GM13977 (cell line): ENCODE measurements around the gene DISC1.

Experiments used
- DNase-seq: peaks from one replicate; pipeline ENCODE4 v3.0.0; 2012; ENCODE audit warnings: low spot score
- in situ Hi-C: fragments of 300-500 bp; cut with MboI; formaldehyde crosslinking; loops from one replicate; pipeline ENCODE4 v1.12.0; 2022; ENCODE audit warnings: low sequenced_read_pairs, low pct_unique_long_range_greater_than_20kb, mixed read lengths, inconsistent platforms; ENCODE audit not compliant: unreplicated experiment
- TF ChIP-seq, protein P1 (sequence below): IDR thresholded peaks from 2 replicates; pipeline ENCODE4 v1.5.1; 2012; ENCODE audit warnings: mild to moderate bottlenecking, control low read depth; ENCODE audit not compliant: insufficient read depth; ENCODE audit errors: extremely low read depth, missing control alignments

Gene DISC1

DNA sequence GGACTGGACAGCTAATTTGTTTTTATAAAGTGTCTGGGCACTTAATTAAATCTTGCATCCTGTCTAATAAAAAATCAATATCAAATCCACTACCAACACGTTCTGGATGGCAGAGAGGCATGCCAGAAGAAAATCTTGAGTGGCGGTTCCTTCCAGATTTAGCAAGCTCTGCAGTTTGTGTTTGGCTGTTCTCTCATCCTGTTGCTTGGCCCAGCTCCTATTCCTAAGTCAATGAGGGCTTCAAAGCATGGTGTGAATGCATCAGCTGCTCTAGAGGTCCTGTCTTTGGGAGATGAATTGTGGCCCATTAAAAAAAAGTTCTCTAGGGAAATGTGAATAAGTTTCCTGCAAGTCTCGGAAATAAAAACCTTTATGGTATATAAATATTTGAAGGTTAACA, 90.3 kb downstream of the DISC1 start:
- no peak for DNase-seq
- TF ChIP-seq, protein P1, sequence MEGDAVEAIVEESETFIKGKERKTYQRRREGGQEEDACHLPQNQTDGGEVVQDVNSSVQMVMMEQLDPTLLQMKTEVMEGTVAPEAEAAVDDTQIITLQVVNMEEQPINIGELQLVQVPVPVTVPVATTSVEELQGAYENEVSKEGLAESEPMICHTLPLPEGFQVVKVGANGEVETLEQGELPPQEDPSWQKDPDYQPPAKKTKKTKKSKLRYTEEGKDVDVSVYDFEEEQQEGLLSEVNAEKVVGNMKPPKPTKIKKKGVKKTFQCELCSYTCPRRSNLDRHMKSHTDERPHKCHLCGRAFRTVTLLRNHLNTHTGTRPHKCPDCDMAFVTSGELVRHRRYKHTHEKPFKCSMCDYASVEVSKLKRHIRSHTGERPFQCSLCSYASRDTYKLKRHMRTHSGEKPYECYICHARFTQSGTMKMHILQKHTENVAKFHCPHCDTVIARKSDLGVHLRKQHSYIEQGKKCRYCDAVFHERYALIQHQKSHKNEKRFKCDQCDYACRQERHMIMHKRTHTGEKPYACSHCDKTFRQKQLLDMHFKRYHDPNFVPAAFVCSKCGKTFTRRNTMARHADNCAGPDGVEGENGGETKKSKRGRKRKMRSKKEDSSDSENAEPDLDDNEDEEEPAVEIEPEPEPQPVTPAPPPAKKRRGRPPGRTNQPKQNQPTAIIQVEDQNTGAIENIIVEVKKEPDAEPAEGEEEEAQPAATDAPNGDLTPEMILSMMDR, result no peak
- in situ Hi-C loops, result no loop called here

DNA sequence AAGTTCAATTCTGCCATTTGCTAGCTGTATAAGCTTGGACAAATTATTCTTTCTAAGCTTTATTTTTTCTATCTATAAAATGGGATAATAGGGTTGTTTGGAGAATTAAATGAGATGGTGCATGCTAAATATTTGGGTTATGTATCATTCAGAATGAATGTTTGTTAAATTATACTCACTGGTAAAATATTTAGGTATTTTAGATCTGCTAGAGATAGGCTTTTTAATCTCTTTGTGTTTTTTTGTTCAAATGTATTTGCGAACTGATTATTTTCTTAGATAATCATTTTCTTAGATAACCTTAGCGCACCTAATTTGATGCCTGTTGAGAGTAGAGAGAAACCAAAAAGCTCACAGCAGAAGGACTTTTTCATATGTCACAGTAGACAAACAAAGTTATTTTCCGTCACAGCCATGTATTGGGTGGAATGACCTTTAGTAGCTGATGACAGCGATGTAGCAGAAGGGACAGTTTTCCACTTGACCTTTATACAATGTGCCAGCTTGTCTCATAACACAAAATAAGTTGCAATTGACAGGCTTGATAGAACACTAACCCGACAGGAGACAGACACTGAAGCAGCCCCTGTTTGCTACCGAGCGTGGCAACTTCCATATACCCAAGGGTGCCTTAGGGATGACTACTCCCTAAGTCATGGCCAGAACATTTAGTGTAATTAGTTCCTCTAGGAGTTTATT, 93.0 kb downstream of the DISC1 start:
- TF ChIP-seq, protein P1, result no peak
- in situ Hi-C loops, result no loop called here
- DNase-seq, result no peak

DNA sequence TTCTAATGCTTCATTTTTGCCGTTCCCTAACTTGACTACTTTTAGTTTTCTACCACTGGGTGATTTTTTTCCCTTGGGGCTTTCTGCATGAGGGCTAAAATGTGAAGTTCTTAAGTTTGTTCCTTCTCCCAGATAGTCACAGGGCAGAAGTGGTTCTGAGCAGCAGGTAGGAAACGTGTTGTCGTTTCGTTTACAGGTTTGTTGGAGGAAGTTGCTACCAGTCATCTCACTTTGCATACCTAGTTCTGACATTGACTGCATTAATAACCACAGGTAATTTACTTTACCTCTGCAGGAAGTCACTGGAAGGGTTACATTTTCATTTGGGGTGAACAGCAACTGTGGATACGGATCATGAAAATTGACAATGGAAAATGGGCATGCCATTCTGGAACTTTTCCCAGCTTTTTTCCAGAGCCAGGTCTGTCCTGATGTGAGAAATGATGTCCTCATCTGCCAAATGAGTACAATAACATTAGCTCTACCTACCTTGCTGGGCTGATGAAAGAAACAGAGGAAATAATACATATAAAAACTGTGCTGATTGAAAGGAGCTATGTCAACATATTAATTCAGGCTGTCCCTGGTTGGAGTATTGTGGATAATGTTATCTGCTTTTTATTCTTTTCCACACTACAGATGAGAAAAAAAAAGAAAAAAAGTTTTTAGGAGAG, 94.2 kb downstream of the DISC1 start:
- TF ChIP-seq, protein P1, result no peak
- in situ Hi-C loops, result no loop called here
- DNase-seq, result no peak

DNA sequence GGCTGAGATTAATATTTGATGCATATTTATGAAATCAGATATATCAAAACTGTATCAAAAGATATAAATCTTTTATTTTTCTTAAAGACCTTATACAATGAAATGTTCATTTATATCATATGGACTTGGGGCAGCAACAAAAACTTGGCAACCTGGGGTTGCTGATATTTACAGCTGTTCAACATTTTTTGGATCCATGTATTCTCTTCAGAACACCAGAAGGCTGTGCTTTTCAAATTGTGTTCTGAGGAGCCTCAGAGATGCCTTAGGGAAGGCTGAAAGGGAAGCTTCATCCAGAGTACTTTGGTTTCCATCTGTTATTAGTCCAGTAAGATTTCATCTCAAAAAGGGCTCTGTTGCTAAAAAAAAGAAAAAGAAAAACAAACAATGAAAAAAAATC, 94.8 kb downstream of the DISC1 start:
- in situ Hi-C loops, result no loop called here
- no peak for DNase-seq
- TF ChIP-seq, protein P1, result no peak

DNA sequence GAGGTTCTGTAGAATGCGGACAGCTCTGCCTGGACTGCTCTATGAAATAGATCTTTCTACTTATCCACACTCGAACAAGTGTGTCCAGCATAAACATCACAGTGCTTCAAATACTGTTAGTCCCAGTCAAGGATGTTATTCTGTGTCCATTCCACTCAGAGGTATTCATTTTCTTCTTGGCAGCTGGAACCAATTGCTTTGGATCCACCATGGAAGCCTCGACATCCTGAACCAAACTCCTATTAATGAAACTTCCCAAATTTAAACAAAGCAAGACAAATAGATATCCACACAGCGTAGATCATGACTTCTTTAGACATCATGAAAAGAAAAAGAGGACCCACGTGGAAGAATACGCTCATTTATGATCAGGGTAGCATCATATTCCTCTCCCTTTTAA, 95.8 kb downstream of the DISC1 start:
- in situ Hi-C loops, result no loop called here
- TF ChIP-seq, protein P1, result no peak
- DNase-seq, result no peak

DNA sequence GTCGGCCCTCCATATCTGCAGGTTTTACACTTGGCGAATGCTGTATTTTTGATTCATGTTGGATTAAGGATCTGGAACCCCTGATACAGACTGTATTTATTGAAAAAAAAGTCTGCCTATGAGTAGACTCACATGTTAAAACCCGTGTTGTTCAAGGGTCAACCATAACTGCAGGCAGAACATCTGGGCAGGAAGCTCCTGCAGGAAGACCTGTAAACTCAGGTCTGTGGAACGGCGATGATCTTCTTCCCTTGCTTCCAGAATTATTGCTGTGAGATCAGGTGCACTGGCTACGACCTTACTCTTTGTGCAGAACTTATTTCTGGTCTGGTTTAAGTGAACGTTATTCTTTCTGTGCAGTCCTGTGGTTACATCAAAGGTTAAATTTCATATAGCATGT, 96.6 kb downstream of the DISC1 start:
- no peak for DNase-seq
- TF ChIP-seq, protein P1, result no peak
- in situ Hi-C loops, result no loop called here
